ENCODE data around the gene EDIL3. TPM values are rescaled to one million over a fixed set of nuclear protein-coding genes. Genes with fewer than 3 reads are reported as not detected.

Gene EDIL3
- total RNA-seq, 4 donors from 2014 or later, result 12.2 to 26.9 (median 16.1) TPM

- Histone ChIP-seq H3K9me3 (no peaks in the 10 kb centered on the region), H3K27me3 (no peaks in the 10 kb centered on the region), H3K36me3 (no peaks in the 10 kb centered on the region), H3K4me1 (peaks cover 0 to 20% (median 0%) of the 10 kb centered on the region in 3 donors), H3K27ac (no peak overlapping the region), H3K4me3 (no peak overlapping the region)
- no peak for ATAC-seq
- TF ChIP-seq CTCF (IDR thresholded peaks at IDR 0.05), result no peak
- TF ChIP-seq POLR2AphosphoS5 (IDR thresholded peaks at IDR 0.05), result no peak
- 71 to 84% methylated on average over 3 to 4 of the region's 4 CpGs for WGBS, 2 donors (ENCODE audit: low coverage in 1 of 2)
These were observed 469.8 kb downstream of the EDIL3 start for GRCh38 chr5:83914662-83915418.

GRCh38 chr5:83914199-83914598 lies 470.5 kb downstream of the EDIL3 start:
- no peak for ATAC-seq

GRCh38 chr5:83913593-83913992 lies 471.1 kb downstream of the EDIL3 start:
- Histone ChIP-seq H3K36me3 (no peaks in the 10 kb centered on the region), H3K4me3 (no peak overlapping the region), H3K4me1 (peaks cover 0 to 20% (median 0%) of the 10 kb centered on the region in 3 donors), H3K9me3 (no peaks in the 10 kb centered on the region), H3K27me3 (no peaks in the 10 kb centered on the region), H3K27ac (no peak overlapping the region)
- no peak for TF ChIP-seq EP300 (IDR thresholded peaks at IDR 0.05)
- no peak for TF ChIP-seq CTCF (IDR thresholded peaks at IDR 0.05)
- 50 to 62% methylated on average over 1 of the region's 1 CpG for WGBS, 2 donors (ENCODE audit: low coverage in 1 of 2)
- ATAC-seq, result no peak

More at GRCh38 chr5:83914199-83914598, 470.5 kb downstream of the EDIL3 start:
- Histone ChIP-seq H3K4me1 (peaks cover 0 to 20% (median 0%) of the 10 kb centered on the region in 3 donors), H3K36me3 (no peaks in the 10 kb centered on the region), H3K27me3 (no peaks in the 10 kb centered on the region), H3K4me3 (no peak overlapping the region), H3K9me3 (no peaks in the 10 kb centered on the region), H3K27ac (no peak overlapping the region)
- no peak for TF ChIP-seq POLR2A (IDR thresholded peaks at IDR 0.05)
- TF ChIP-seq CTCF (IDR thresholded peaks at IDR 0.05), result no peak
- TF ChIP-seq EP300 (IDR thresholded peaks at IDR 0.05), result no peak
- 44 to 50% methylated on average over 3 to 4 of the region's 4 CpGs for WGBS, 2 donors (ENCODE audit: low coverage in 1 of 2)

- TF ChIP-seq EP300 (IDR thresholded peaks at IDR 0.05) (no peak), POLR2A (IDR thresholded peaks at IDR 0.05) (no peak), POLR2AphosphoS5 (IDR thresholded peaks at IDR 0.05) (no peak), CTCF (IDR thresholded peaks at IDR 0.05) (no peak)
- H3K27ac ChIP-seq, result no peak overlapping the region
- H3K27me3 ChIP-seq, result no peaks in the 10 kb centered on the region
- peaks cover 0 to 20% (median 0%) of the 10 kb centered on the region in 3 donors for H3K4me1 ChIP-seq
- no peaks in the 10 kb centered on the region for H3K9me3 ChIP-seq
- ATAC-seq, result no peak
- no peaks in the 10 kb centered on the region for H3K36me3 ChIP-seq
- no peak overlapping the region for H3K4me3 ChIP-seq
- 55 to 75% methylated on average over 2 of the region's 2 CpGs for WGBS, 2 donors (ENCODE audit: low coverage in 1 of 2)
These were observed 473.2 kb downstream of the EDIL3 start for GRCh38 chr5:83911367-83911919.

- H3K27me3 ChIP-seq, result no peaks in the 10 kb centered on the region
- H3K36me3 ChIP-seq, result no peaks in the 10 kb centered on the region
- no peak for ATAC-seq
- H3K9me3 ChIP-seq, result no peaks in the 10 kb centered on the region
- TF ChIP-seq EP300 (IDR thresholded peaks at IDR 0.05), result no peak
- no peaks in the 10 kb centered on the region for H3K4me1 ChIP-seq
- no peak overlapping the region for H3K27ac ChIP-seq
- 82 to 83% methylated on average over 1 to 3 of the region's 3 CpGs for WGBS, 2 donors (ENCODE audit: low coverage in 1 of 2)
- no peak overlapping the region for H3K4me3 ChIP-seq
These were observed 484.4 kb downstream of the EDIL3 start for GRCh38 chr5:83900306-83900705.

Data from gastroesophageal sphincter (tissue), 4 donors.